ENCODE results near the gene TBC1D16.
A peak's percentile ranks its signal among the peaks of the same experiment; 100 is the strongest.

Gene TBC1D16, protein sequence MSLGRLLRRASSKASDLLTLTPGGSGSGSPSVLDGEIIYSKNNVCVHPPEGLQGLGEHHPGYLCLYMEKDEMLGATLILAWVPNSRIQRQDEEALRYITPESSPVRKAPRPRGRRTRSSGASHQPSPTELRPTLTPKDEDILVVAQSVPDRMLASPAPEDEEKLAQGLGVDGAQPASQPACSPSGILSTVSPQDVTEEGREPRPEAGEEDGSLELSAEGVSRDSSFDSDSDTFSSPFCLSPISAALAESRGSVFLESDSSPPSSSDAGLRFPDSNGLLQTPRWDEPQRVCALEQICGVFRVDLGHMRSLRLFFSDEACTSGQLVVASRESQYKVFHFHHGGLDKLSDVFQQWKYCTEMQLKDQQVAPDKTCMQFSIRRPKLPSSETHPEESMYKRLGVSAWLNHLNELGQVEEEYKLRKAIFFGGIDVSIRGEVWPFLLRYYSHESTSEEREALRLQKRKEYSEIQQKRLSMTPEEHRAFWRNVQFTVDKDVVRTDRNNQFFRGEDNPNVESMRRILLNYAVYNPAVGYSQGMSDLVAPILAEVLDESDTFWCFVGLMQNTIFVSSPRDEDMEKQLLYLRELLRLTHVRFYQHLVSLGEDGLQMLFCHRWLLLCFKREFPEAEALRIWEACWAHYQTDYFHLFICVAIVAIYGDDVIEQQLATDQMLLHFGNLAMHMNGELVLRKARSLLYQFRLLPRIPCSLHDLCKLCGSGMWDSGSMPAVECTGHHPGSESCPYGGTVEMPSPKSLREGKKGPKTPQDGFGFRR

DNA sequence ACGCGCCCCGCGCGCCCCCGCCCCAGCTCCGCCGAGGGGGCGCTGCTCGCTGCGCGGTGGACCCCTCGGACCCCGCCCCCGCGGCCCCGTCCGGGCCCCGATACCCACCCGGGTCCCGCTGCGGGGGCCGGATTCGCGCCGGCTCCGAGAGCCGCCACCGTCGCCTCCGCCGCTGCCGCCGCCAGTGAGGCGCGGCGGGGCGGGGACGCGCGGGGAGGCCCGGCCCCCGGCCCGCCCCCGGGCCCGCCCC lies at the start of gene TBC1D16:
TBC1D16 (minus strand) TSS at position 186 of the 250 bp plus-strand sequence. CDS start 22,325 bp downstream, outside the sequence.
- DNase-seq = no peak

DNA sequence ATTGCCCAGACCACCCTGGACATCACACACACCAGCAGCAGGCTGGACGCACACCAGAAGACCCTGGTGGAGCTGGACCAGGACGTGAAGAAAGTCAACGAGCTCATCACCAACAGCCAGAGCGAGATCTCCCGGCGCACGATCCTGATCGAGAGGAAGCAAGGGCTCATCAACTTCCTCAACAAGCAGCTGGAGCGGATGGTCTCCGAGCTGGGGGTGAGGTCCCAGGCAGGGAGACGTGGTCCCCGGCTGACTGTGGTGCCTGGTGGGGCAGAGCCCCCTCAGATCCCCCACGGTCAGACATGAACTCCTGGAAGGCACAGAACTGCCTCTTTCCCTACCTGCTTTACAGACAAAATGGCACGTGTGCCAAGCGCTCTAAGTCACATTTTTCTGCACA lies 49.1 kb upstream of the TBC1D16 start:
- DNase-seq = no peak

GRCh38 chr17:80083136-80083661 lies 47.5 kb upstream of the TBC1D16 start:
- DNase-seq = no peak

DNA sequence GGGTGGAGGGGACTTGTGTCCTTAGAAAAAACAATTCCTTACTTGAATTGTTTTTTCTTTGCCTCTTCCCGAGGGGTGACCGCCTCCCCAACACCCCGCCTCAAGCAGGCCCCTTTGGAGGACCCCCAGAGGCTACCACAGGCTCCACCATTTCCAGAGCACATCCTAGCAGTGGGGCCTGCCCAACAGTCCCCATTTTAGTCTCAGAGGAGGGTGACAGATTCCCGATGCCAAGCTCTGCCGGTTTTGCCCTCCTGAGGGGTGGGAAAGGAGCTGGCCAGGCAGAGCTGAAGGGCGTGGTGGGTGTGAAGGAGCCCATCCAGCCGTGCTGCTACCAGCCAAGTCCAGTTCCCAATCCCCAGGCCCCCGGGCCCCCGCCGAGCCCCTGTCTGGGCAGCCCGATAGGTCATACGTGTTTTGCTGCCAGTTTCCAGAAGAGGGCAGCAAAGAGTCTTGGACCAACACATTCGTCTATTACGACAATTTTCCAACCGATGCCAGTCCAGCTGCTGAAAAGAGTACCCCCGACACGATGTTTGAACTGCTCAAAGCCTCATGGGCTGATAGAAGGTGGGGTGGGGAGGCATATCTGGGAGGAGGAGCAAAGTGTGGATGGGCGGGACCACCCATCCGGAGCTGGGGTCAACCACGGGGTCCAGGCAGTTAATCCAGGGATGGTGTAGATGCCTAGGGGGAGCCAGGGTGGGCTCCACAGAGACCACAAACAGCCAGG lies 46.9 kb upstream of the TBC1D16 start:
- peak; percentile 74 for DNase-seq

GRCh38 chr17:80081596-80081995 lies 45.9 kb upstream of the TBC1D16 start:
- no peak for DNase-seq

- DNase-seq = no peak
These were observed 44.4 kb upstream of the TBC1D16 start for GRCh38 chr17:80080081-80080480.

DNA sequence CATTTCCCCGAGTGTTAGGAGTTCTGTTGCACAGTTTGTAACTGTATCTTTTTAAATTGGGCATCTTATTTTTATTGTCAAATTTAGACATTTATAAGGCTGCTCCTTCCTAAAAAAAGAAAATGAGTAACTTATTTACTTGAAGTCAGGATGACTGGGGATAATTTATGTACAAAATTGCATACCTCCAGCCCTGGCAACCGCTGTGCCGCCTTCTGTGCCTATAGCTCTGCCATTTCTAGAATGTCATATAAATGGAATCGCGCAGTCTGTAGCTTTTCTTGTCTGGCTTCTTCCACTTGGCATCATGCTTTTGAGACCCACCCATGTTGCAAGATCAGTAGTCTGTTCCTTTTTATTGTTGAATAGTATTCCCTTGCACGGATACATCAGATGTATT lies 36.7 kb upstream of the TBC1D16 start:
- DNase-seq = no peak

- no peak for DNase-seq
These were observed 35.6 kb upstream of the TBC1D16 start for GRCh38 chr17:80071116-80071841.

GRCh38 chr17:80070375-80071115 lies 34.9 kb upstream of the TBC1D16 start:
- DNase-seq = no peak

GRCh38 chr17:80068301-80069222 lies 32.9 kb upstream of the TBC1D16 start:
- DNase-seq = no peak

DNA sequence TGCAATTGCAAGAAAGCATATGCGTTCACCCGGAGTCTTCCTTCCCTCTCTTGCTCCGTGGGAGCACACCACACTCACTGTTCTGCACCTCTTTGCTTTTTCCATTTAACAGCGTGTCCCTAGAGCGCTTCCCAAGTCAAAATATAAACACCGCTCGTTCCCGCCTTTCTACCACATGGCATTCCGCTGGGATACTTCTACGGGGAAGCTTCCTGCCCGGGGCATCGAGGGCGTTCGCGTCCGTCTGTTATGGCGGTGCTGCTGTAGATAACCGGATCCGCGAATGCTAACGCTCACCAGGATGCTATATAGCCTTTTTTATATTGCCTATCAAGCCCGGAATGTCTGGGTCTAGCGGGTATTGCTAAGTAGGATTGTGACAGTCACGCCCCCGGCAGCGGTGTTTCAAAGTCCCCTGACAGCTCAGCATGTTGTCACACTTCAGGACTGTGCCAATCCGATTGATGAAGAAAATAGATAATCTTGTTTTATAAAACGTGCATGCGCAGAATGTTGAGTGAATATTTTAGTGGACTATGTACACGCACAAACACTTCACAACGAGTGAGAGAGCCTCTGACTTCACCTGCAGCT lies 31.8 kb upstream of the TBC1D16 start:
- no peak for DNase-seq

GRCh38 chr17:80065478-80066170 lies 30.0 kb upstream of the TBC1D16 start:
- DNase-seq = no peak

DNA sequence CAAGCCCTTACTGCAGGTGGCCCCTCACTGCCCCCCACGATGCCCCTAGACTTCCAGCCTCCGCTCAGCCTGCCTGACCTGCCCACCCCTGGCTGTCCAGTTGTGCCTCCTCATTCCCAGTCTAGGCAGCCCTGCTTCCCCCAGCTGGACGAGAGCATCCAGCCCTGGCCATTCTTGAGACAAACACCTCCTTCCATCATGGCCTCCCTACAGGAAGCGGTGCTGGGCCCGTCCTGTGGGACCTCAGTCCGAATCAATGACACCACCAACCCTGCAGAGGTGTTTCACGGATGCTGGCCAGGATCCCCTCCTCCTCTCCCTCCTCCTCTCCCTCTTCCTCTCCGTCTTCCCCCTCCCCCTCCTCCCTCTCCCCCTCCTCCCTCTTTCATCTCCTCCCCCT lies 29.0 kb upstream of the TBC1D16 start:
- DNase-seq = no peak

DNA sequence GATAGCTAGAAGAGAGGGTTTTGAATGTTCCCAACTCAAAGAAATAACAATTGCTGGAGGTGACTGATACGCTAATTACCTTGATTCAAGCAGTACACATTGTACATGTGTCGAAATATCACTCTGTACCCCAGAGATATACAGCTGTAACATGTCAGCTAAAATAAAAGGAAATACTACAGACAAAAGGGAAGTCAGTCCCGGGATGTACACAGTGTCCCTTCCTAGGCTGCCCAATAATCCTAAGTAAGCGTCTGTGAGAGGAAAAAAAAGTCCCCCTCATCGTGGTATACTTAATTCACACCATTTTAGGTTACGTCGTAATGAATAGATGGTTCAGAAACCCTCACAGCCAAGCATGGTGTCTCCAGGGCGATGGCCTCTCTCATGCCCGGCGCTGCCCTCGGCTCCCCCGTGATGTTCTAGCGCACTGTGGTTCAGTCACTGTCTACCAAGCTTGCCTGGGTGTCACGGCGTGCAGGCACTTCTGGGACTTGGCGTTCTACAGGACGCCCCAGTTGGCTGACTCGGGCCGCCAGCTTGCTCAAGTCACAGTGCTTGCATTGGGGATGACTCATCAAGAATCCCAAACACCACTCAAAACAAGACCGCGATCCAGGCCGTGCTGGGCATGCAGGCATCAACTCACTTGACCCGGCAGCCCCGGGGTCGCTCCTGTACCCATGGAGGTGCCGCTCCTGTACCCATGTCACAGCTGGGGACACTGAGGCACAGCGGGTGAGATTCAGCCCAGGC lies 28.3 kb upstream of the TBC1D16 start:
- DNase-seq = peak; percentile 78

DNA sequence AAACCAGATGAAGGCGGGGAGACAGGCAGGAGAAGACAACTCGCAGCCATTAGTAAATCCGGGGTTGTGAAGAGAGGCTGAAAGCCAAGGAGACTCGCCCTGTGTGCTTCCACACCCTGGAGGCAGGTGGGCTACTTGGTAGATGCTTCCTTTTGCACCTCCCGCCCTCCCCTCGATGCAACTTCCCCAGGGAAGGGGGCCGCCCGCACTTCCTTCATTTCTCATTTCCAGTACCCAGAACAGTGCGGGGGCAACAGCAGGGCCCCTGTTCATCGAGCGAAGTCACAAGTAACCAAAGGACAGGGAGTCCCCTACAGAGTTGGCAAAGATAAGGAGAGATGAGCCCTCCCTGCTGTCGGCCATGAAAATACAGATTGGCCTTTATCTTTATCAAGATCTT lies 25.7 kb upstream of the TBC1D16 start:
- no peak for DNase-seq

GRCh38 chr17:80060644-80061043 lies 25.0 kb upstream of the TBC1D16 start:
- no peak for DNase-seq

DNA sequence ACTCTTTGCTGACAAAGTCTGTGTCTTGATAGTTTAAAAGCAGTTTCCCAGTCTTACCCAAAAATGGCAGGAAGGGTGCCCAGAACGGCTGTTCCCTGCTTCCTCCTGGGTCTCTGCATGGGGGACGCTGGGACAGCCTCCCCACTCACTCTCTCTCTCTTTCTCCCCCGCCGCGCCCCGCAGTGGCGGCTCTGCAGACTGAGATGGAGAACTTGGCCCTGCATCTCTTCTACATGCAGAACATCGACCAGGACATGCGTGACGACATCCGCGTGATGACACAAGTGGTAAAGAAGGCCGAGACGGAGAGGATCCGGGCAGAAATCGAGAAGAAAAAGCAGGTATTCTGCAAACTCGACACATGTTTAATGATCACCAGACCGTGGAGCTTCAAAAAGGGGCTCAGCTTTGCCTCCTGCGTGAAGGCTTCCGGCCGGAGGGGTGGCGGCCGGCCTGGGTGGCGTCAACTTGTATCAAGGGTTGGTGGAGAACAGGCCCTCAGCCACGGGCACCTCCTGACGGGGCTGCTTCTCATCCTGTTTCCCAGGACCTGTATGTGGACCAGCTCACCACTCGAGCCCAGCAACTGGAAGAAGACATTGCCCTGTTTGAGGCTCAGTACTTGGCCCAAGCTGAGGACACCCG lies 22.8 kb upstream of the TBC1D16 start:
- DNase-seq = no peak

GRCh38 chr17:80055597-80055996 lies 19.9 kb upstream of the TBC1D16 start:
- DNase-seq = no peak

GRCh38 chr17:80053102-80053501 lies 17.4 kb upstream of the TBC1D16 start:
- no peak for DNase-seq

All from MV-4-11 (cell line).